ENCODE results near the gene TMBIM1. TPM values are rescaled to one million over a fixed set of nuclear protein-coding genes. Genes with fewer than 3 reads are reported as not detected.

Gene TMBIM1
- total and polyA plus RNA-seq, 9 of the 15 experiments (the other 6 are each of a cell fraction or from before 2014, with no cell fraction given) = 14.2 to 105 (median 47.0) TPM

DNA sequence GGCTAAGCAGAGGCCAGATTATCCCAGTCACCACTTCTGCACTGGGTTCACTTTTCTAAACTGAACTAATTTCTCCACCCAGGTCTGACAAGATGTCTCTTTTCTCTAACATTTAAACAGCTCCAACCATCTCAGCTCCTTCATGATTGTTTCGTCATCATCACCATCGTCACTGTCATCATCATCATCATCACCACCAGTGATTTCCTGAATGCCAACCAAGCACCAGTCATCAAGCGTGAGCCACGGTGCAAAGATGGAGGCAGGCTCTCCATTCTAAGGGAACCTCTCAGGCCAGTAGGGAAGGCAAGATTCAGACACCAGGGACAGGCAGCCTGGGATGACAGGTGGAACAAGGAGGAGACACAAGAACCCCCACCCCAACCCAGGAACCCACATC lies 25.5 kb upstream of the TMBIM1 start:
- FAIRE-seq = no peak
- Histone ChIP-seq H3K9me1 (ENCODE audit: control insufficient read depth, insufficient read depth, low read length) (peaks cover 4% of the 10 kb centered on the region), H3K4me2 (ENCODE audit: insufficient read depth, low read length) (no peak overlapping the region), H3K36me3 (ENCODE audit: control insufficient read depth, insufficient read depth, low read length) (no peaks in the 10 kb centered on the region), H3K4me3 (no peak overlapping the region), H2AFZ (ENCODE audit: low read depth, low read length) (no peak overlapping the region), H3K79me2 (ENCODE audit: control insufficient read depth, insufficient read depth, low read length) (no peaks in the 10 kb centered on the region), H3K27ac (ENCODE audit: extremely low read depth, low read depth, low read length) (no peak overlapping the region), H4K20me1 (replicated peaks; ENCODE audit: control insufficient read depth, insufficient read depth, low read length) (no peaks in the 10 kb centered on the region), H3K9ac (ENCODE audit: insufficient read depth in 1 of 2, low read depth in 2 of 2, low read length in 2 of 2) (no peak overlapping the region), H3K4me1 (replicated peaks in 1 of 2; ENCODE audit: control insufficient read depth in 2 of 2, insufficient read depth in 2 of 2, low read length in 2 of 2) (peaks cover 16 to 28% of the 10 kb centered on the region in 2 experiments), H3K27me3 (ENCODE audit: control insufficient read depth in 2 of 2, insufficient read depth in 2 of 2, low read length in 2 of 2) (no peaks in the 10 kb centered on the region), H3K9me3 (replicated peaks; ENCODE audit: control insufficient read depth, insufficient read depth, low read depth, low read length) (no peaks in the 10 kb centered on the region)
- no peak for DNase-seq (ENCODE audit: extremely low read depth in 1 of 4, low spot score in 3 of 4)
- POLR2A ChIA-PET = no interaction called here
- ATAC-seq = no peak
- intact Hi-C loops (cut with micrococcal nuclease) (no loop called here), in situ Hi-C loops (cut with MboI) (no loop called here)
- WGBS (ENCODE audit: insufficient coverage, low coverage, missing lambda C conversion rate) = 83% methylated on average over 3 of the region's 4 CpGs
- CTCF ChIA-PET (ENCODE audit: low intra/inter-chr PET ratio) = no interaction called here
- BruUV-seq (replicated peaks) = no TSS peak
- no peak for TF ChIP-seq RCOR1 (IDR thresholded peaks at IDR 0.05; ENCODE audit: borderline replicate concordance in 1 of 2, low read depth in 2 of 2, low read length in 2 of 2)
- no peak for TF ChIP-seq ERF (CRISPR knock-in tag; IDR thresholded peaks at IDR 0.05)
- TF ChIP-seq, protein P1, sequence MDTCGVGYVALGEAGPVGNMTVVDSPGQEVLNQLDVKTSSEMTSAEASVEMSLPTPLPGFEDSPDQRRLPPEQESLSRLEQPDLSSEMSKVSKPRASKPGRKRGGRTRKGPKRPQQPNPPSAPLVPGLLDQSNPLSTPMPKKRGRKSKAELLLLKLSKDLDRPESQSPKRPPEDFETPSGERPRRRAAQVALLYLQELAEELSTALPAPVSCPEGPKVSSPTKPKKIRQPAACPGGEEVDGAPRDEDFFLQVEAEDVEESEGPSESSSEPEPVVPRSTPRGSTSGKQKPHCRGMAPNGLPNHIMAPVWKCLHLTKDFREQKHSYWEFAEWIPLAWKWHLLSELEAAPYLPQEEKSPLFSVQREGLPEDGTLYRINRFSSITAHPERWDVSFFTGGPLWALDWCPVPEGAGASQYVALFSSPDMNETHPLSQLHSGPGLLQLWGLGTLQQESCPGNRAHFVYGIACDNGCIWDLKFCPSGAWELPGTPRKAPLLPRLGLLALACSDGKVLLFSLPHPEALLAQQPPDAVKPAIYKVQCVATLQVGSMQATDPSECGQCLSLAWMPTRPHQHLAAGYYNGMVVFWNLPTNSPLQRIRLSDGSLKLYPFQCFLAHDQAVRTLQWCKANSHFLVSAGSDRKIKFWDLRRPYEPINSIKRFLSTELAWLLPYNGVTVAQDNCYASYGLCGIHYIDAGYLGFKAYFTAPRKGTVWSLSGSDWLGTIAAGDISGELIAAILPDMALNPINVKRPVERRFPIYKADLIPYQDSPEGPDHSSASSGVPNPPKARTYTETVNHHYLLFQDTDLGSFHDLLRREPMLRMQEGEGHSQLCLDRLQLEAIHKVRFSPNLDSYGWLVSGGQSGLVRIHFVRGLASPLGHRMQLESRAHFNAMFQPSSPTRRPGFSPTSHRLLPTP (IDR thresholded peaks at IDR 0.05; ENCODE audit: borderline replicate concordance, extremely low read depth, insufficient read length) = no peak
- TF ChIP-seq, protein P2, sequence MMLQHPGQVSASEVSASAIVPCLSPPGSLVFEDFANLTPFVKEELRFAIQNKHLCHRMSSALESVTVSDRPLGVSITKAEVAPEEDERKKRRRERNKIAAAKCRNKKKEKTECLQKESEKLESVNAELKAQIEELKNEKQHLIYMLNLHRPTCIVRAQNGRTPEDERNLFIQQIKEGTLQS (IDR thresholded peaks at IDR 0.05) = peak; percentile 27; the same call in 1 of the 2 replicates
- TF ChIP-seq, protein P2 (CRISPR knock-in tag; conservative IDR thresholded peaks at IDR 0.05) = no peak
- TF ChIP-seq, protein P3, sequence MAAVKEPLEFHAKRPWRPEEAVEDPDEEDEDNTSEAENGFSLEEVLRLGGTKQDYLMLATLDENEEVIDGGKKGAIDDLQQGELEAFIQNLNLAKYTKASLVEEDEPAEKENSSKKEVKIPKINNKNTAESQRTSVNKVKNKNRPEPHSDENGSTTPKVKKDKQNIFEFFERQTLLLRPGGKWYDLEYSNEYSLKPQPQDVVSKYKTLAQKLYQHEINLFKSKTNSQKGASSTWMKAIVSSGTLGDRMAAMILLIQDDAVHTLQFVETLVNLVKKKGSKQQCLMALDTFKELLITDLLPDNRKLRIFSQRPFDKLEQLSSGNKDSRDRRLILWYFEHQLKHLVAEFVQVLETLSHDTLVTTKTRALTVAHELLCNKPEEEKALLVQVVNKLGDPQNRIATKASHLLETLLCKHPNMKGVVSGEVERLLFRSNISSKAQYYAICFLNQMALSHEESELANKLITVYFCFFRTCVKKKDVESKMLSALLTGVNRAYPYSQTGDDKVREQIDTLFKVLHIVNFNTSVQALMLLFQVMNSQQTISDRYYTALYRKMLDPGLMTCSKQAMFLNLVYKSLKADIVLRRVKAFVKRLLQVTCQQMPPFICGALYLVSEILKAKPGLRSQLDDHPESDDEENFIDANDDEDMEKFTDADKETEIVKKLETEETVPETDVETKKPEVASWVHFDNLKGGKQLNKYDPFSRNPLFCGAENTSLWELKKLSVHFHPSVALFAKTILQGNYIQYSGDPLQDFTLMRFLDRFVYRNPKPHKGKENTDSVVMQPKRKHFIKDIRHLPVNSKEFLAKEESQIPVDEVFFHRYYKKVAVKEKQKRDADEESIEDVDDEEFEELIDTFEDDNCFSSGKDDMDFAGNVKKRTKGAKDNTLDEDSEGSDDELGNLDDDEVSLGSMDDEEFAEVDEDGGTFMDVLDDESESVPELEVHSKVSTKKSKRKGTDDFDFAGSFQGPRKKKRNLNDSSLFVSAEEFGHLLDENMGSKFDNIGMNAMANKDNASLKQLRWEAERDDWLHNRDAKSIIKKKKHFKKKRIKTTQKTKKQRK (IDR thresholded peaks at IDR 0.05; ENCODE audit: borderline replicate concordance, low read depth, low read length) = no peak
